ENCODE results near the gene CDH4. TPM values are rescaled to one million over a fixed set of nuclear protein-coding genes. Genes with fewer than 3 reads are reported as not detected.

The CDH4 gene
- polyA plus RNA-seq, 1 donor, result 1.7 TPM

DNA sequence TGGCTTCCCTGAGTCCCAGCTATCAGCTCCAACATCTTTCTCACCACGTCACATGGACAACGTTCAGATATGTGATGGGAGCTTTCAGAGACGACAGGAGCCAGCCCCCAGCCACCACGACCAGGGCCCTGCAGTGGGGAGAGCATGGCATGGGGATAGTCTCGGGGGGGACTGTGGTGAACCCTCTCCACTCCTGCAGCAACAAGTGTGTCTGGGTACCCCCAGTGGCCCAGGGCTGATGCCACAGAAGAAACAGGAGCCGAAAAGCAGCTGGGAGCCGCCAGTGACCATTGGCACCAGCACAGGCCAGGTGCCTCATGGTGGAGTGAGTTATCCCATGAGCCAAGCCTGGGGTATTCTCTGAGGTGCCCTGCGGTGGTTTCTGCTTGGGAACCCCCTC is 473.9 kb downstream of the CDH4 start:
- no peak overlapping the region for H3K27ac ChIP-seq (ENCODE audit: low read length)
- no peak for DNase-seq
- no peaks in the 10 kb centered on the region for H3K36me3 ChIP-seq (ENCODE audit: control insufficient read depth, insufficient read depth, low read length)
- H3K4me3 ChIP-seq (ENCODE audit: low read length), result no peak overlapping the region
- no peaks in the 10 kb centered on the region for H3K9me3 ChIP-seq (ENCODE audit: control insufficient read depth, low read depth, low read length)
- no CpG with 5 or more reads among the region's 8 CpGs for WGBS (ENCODE audit: insufficient coverage, low lambda C conversion rate)
- no peaks in the 10 kb centered on the region for H3K27me3 ChIP-seq (ENCODE audit: control insufficient read depth, insufficient read depth, low read length)
- no peaks in the 10 kb centered on the region for H3K4me1 ChIP-seq (ENCODE audit: control insufficient read depth, insufficient read depth, low read length)

DNA sequence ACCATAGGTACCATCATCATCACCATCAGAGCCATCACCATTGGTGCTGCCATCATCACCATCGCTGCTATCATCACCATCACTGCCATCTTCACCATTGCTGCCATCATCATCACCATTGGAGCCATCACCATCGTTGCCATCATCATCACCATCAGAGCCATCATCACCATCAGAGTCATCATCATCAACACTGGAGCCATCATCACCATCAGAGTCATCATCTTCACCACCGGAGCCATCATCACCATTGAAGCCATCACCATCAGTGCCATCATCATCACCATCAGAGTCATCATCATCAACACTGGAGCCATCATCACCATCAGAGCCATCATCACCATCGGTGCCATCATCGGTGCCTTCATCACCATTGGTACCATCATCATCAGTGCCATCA is 474.9 kb downstream of the CDH4 start:
- DNase-seq, result no peak
- Histone ChIP-seq H3K27me3 (ENCODE audit: control insufficient read depth, insufficient read depth, low read length) (no peaks in the 10 kb centered on the region), H3K36me3 (ENCODE audit: control insufficient read depth, insufficient read depth, low read length) (no peaks in the 10 kb centered on the region), H3K9me3 (ENCODE audit: control insufficient read depth, low read depth, low read length) (no peaks in the 10 kb centered on the region), H3K4me3 (ENCODE audit: low read length) (no peak overlapping the region), H3K27ac (ENCODE audit: low read length) (no peak overlapping the region), H3K4me1 (ENCODE audit: control insufficient read depth, insufficient read depth, low read length) (no peaks in the 10 kb centered on the region)
- 92% methylated on average over 2 of the region's 5 CpGs for WGBS (ENCODE audit: insufficient coverage, low lambda C conversion rate)

DNA sequence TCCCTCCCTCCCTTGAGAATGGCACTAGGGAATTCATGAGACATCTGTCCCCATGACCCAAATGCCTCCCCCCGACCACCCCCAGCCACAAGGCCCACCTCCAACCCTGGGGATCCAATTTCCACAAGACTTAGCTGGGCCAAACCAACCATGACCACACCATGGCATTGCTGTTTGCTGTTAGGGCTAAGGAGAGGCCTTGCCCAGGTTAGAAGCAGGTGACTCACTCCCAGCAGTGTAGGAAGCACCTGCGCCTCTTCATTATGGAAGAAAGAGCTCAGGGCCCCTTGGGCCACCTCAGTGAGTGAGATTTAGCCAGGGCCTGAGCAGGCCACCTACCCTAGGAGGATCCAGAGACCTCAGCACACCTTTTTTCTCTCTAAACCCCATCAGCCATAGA is 475.7 kb downstream of the CDH4 start:
- H3K4me3 ChIP-seq (ENCODE audit: low read length), result no peak overlapping the region
- H3K36me3 ChIP-seq (ENCODE audit: control insufficient read depth, insufficient read depth, low read length), result no peaks in the 10 kb centered on the region
- DNase-seq, result no peak
- no peak overlapping the region for H3K27ac ChIP-seq (ENCODE audit: low read length)
- no peaks in the 10 kb centered on the region for H3K9me3 ChIP-seq (ENCODE audit: control insufficient read depth, low read depth, low read length)
- no peaks in the 10 kb centered on the region for H3K4me1 ChIP-seq (ENCODE audit: control insufficient read depth, insufficient read depth, low read length)
- H3K27me3 ChIP-seq (ENCODE audit: control insufficient read depth, insufficient read depth, low read length), result no peaks in the 10 kb centered on the region
- WGBS (ENCODE audit: insufficient coverage, low lambda C conversion rate), result no CpG with 5 or more reads among the region's 2 CpGs

- H3K4me3 ChIP-seq (ENCODE audit: low read length), result no peak overlapping the region
- H3K27me3 ChIP-seq (ENCODE audit: control insufficient read depth, insufficient read depth, low read length), result no peaks in the 10 kb centered on the region
- no CpG with 5 or more reads among the region's 6 CpGs for WGBS (ENCODE audit: insufficient coverage, low lambda C conversion rate)
- no peak for DNase-seq
- no peaks in the 10 kb centered on the region for H3K9me3 ChIP-seq (ENCODE audit: control insufficient read depth, low read depth, low read length)
- no peaks in the 10 kb centered on the region for H3K36me3 ChIP-seq (ENCODE audit: control insufficient read depth, insufficient read depth, low read length)
- H3K27ac ChIP-seq (ENCODE audit: low read length), result no peak overlapping the region
- no peaks in the 10 kb centered on the region for H3K4me1 ChIP-seq (ENCODE audit: control insufficient read depth, insufficient read depth, low read length)
Measured at GRCh38 chr20:61728326-61728725, 476.3 kb downstream of the CDH4 start.

GRCh38 chr20:61728786-61729770 is 477.0 kb downstream of the CDH4 start:
- DNase-seq, result no peak
- Histone ChIP-seq H3K4me1 (ENCODE audit: control insufficient read depth, insufficient read depth, low read length) (no peaks in the 10 kb centered on the region), H3K9me3 (ENCODE audit: control insufficient read depth, low read depth, low read length) (no peaks in the 10 kb centered on the region), H3K4me3 (ENCODE audit: low read length) (no peak overlapping the region), H3K27ac (ENCODE audit: low read length) (no peak overlapping the region), H3K27me3 (ENCODE audit: control insufficient read depth, insufficient read depth, low read length) (no peaks in the 10 kb centered on the region), H3K36me3 (ENCODE audit: control insufficient read depth, insufficient read depth, low read length) (no peaks in the 10 kb centered on the region)
- 60% methylated on average over 1 of the region's 28 CpGs for WGBS (ENCODE audit: insufficient coverage, low lambda C conversion rate)

- no peaks in the 10 kb centered on the region for H3K4me1 ChIP-seq (ENCODE audit: control insufficient read depth, insufficient read depth, low read length)
- H3K27me3 ChIP-seq (ENCODE audit: control insufficient read depth, insufficient read depth, low read length), result no peaks in the 10 kb centered on the region
- no peak for DNase-seq
- no CpG with 5 or more reads among the region's 21 CpGs for WGBS (ENCODE audit: insufficient coverage, low lambda C conversion rate)
- no peak overlapping the region for H3K4me3 ChIP-seq (ENCODE audit: low read length)
- no peak overlapping the region for H3K27ac ChIP-seq (ENCODE audit: low read length)
- no peaks in the 10 kb centered on the region for H3K9me3 ChIP-seq (ENCODE audit: control insufficient read depth, low read depth, low read length)
- no peaks in the 10 kb centered on the region for H3K36me3 ChIP-seq (ENCODE audit: control insufficient read depth, insufficient read depth, low read length)
Measured at GRCh38 chr20:61730631-61731362, 478.7 kb downstream of the CDH4 start.

DNA sequence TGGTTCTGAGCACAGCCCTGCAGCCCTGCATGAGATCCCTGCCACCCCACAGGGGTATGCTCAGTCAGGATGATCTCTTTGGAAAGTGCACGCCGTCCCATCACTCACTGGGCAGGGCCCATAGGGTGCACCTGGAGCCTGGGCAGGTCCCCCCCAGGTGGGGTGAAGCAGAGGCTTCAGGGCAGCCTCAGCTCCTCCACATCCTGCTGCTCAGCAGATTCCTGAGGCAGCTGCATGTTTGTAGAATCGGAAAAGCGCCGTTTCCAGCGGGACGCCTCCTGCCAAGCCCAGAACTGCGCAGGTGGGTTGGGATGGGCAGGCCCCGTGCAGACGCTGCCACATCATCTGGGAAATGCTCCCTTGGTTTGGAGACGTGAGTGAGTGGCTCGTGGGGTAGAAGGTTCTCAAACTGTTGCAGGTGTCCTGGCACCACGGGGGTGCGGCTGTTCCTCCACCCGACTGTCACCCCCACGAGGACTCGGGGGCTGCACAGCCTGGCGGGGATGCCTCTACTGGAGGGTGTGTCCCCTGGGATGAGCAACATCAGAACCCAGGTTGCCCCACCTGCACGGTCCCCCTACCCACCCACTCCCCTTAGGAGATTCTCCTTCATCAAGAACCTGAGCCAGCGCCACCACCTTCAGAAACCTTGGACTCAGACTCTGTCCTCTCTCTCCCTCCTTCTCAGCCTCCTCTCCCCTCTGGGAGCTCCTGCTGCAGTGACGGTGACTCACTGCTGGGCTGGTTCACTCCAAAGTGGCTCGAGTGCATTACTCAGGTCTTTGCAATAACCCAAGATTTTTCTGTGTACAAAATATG is 479.5 kb downstream of the CDH4 start:
- Histone ChIP-seq H3K4me1 (ENCODE audit: control insufficient read depth, insufficient read depth, low read length) (no peaks in the 10 kb centered on the region), H3K27me3 (ENCODE audit: control insufficient read depth, insufficient read depth, low read length) (no peaks in the 10 kb centered on the region), H3K4me3 (ENCODE audit: low read length) (no peak overlapping the region), H3K27ac (ENCODE audit: low read length) (no peak overlapping the region), H3K36me3 (ENCODE audit: control insufficient read depth, insufficient read depth, low read length) (no peaks in the 10 kb centered on the region), H3K9me3 (ENCODE audit: control insufficient read depth, low read depth, low read length) (no peaks in the 10 kb centered on the region)
- DNase-seq, result peak in 1 of 2 donors; percentile 1
- no CpG with 5 or more reads among the region's 22 CpGs for WGBS (ENCODE audit: insufficient coverage, low lambda C conversion rate)

DNA sequence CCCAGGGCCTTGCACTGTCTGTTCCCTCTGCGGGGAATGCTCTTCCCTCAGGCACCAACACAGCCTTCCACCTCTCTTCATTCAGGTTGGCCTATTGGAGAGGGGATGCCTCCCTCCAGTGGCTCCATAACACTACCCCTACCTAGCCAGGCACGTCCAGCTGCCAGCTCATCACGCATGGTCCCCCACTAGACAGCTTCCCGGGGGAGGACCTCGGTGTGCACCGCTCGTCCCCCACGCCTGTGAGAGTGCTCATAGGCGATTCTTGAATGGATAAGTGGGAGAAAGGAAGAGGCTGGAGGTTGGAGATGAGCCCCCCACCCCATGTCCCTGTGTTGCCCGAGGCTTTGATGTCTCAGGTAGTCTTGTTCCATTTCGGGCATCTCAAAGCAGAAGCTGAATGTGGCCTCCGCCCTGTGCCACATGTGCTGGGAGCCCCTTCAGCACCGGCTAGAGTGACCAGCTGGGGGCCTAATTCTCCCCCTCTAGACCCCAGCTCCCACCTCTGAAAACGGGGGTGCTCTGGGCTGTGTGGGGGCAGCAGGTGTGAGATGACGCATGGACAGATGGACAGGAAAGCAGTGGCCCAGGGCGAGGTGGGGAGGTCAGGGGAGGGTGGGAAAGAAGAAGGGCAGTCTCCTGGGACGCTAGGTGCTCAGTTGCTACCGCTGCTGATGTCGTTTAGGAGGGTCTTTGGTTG is 480.6 kb downstream of the CDH4 start:
- no CpG with 5 or more reads among the region's 19 CpGs for WGBS (ENCODE audit: insufficient coverage, low lambda C conversion rate)

DNA sequence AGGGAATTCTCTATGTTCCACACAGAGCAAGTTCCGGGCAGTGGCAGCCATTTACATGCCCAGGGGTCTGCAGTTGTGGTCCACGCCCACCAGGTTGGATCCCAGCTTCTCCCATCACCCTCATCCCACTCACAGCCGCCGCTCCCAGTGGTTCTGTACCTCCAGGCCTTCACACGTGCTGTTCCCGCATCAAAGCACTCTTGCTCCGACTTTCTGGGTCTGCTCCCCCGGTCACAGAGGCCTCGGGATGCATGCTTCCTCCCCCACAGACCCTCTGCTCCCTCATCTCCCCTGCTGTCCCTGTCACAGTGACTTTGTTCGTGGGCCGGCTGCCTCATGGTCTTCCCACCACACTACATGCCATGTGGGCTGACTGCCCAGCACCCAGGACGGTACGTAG is 481.2 kb downstream of the CDH4 start:
- no peaks in the 10 kb centered on the region for H3K27me3 ChIP-seq (ENCODE audit: control insufficient read depth, insufficient read depth, low read length)
- DNase-seq, result no peak
- H3K36me3 ChIP-seq (ENCODE audit: control insufficient read depth, insufficient read depth, low read length), result no peaks in the 10 kb centered on the region
- H3K4me1 ChIP-seq (ENCODE audit: control insufficient read depth, insufficient read depth, low read length), result no peaks in the 10 kb centered on the region
- H3K27ac ChIP-seq (ENCODE audit: low read length), result no peak overlapping the region
- H3K9me3 ChIP-seq (ENCODE audit: control insufficient read depth, low read depth, low read length), result no peaks in the 10 kb centered on the region
- 86% methylated on average over 2 of the region's 13 CpGs for WGBS (ENCODE audit: insufficient coverage, low lambda C conversion rate)
- no peak overlapping the region for H3K4me3 ChIP-seq (ENCODE audit: low read length)

More for the DNA sequence above, 480.6 kb downstream of the CDH4 start:
- no peaks in the 10 kb centered on the region for H3K27me3 ChIP-seq (ENCODE audit: control insufficient read depth, insufficient read depth, low read length)
- no peaks in the 10 kb centered on the region for H3K36me3 ChIP-seq (ENCODE audit: control insufficient read depth, insufficient read depth, low read length)
- DNase-seq, result no peak
- H3K9me3 ChIP-seq (ENCODE audit: control insufficient read depth, low read depth, low read length), result no peaks in the 10 kb centered on the region
- H3K4me1 ChIP-seq (ENCODE audit: control insufficient read depth, insufficient read depth, low read length), result no peaks in the 10 kb centered on the region
- no peak overlapping the region for H3K27ac ChIP-seq (ENCODE audit: low read length)
- H3K4me3 ChIP-seq (ENCODE audit: low read length), result no peak overlapping the region
